C4-2B (cell line): Measurements from ENCODE around the gene SLC4A9.

Experiments
- CTCF ChIP-seq: fragments of 450-650 bp; conservative IDR thresholded peaks from 2 replicates; pipeline ENCODE4 v1.5.1; 2017; ENCODE audit warnings: mild to moderate bottlenecking
- ZFX ChIP-seq: fragments of 450-650 bp; IDR thresholded peaks from 2 replicates; pipeline ENCODE4 v1.6.1; 2017

GRCh38 chr5:140423609-140424008, 63.6 kb downstream of the SLC4A9 start:
- TF ChIP-seq CTCF (no peak), ZFX (no peak)
